ES-I3 (cell line): ENCODE measurements around the gene FAM25G.

ENCODE experiments used
- H3K36me3 ChIP-seq: 2 replicates; pipeline ENCODE4 v1.6.1; 2013; ENCODE audit warnings: mild to moderate bottlenecking, low read length, control low read depth, moderate library complexity; ENCODE audit not compliant: insufficient read depth
- H3K4me1 ChIP-seq: 2 replicates; pipeline ENCODE4 v1.6.1; 2013; ENCODE audit warnings: mild to moderate bottlenecking, control low read depth, low read length; ENCODE audit not compliant: insufficient read depth
- H3K9ac ChIP-seq: 2 replicates; pipeline ENCODE4 v1.6.1; 2013; ENCODE audit warnings: low read depth, mild to moderate bottlenecking, low read length, moderate library complexity
- H3K9me3 ChIP-seq: 2 replicates; pipeline ENCODE4 v1.6.1; 2013; ENCODE audit warnings: mild to moderate bottlenecking, low read length, moderate library complexity; ENCODE audit not compliant: control insufficient read depth, insufficient read depth

FAM25G gene

DNA sequence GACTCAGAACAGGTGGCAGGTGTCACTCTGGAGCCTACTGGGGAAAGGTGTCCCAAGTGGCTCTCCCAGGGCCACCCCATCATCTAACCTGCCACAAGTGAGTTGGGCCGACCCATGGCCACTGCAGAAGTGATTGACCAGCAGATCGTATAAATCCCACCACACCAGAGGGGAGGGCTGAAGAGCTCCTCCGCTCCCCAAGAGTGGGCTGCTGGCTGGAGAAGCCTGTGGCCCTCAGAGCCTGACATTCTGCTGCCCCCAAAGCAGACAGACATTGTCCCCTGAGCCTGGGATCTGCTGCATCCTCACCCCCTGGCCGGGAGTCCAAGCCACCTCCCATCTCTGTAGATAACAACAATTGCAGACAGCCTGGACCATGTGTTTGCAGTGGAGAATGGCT, 44.3 kb downstream of the FAM25G start:
- Histone ChIP-seq H3K9ac (no peak overlapping the region), H3K4me1 (peaks cover 6% of the 10 kb centered on the region; the same call in 1 of the 2 replicates), H3K9me3 (peaks cover 5% of the 10 kb centered on the region)

DNA sequence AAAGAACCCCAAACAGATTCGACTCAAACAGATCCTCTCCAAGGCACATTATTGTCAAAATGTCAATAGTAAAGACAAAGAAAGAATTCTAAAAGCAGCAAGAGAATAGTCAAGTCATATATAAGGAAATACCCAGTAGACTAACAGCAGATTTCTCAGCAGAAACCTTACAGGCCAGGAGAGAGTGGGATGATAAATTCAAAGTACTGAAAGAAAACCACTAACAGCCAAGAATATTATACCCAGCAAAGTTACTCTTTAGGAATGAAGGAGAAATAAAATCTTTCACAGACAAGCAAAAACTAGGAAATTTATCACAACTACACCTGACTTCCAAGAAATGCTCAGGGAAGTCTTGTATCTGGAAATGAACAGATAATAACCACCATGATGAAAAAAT, 45.8 kb downstream of the FAM25G start:
- H3K9ac ChIP-seq: no peak overlapping the region
- H3K4me1 ChIP-seq: no peaks in the 10 kb centered on the region
- H3K9me3 ChIP-seq: peaks cover 5% of the 10 kb centered on the region
- no peaks in the 10 kb centered on the region for H3K36me3 ChIP-seq

More for the DNA sequence above, 44.3 kb downstream of the FAM25G start:
- H3K36me3 ChIP-seq: no peaks in the 10 kb centered on the region

DNA sequence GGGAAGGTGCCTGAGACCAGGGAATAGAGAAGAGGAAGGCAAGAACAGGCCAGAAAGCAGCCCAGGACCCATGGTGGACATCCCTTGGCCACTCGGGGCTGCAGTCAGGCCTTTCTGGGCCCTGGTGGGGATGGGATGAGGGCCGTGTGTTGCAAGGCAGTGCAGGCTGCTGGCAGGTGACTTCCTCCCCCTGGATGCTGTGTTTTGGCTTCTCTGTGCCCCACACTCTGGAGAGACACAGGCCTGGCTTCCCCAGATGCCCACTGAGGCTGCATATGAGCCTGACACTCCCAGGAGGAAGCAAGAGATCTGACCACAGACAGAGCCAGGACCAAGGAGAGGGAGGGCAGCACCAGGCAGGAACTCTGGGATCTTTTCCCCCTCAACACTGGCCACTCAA, 47.5 kb downstream of the FAM25G start:
- Histone ChIP-seq H3K36me3 (no peaks in the 10 kb centered on the region), H3K4me1 (no peaks in the 10 kb centered on the region), H3K9me3 (peaks cover 5% of the 10 kb centered on the region), H3K9ac (no peak overlapping the region)

DNA sequence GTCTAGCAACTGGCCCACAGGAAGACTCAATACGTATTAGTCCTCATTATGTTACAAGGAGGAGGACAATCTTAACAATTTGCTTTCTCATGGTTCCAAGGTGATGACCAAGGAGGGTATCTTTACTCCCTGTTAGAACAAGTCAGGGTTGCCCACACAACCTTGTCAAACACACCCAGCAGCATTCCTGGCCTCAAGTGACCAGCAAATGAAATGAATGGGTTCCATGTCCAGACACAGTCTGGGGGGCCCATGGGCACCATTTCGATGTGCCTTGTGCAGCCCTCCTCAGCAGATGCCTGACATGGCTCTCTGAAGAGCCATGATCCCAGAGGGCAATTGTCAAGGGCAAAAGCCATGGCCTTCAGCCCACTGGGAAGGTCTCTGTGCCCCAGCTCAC, 48.4 kb downstream of the FAM25G start:
- H3K4me1 ChIP-seq: no peaks in the 10 kb centered on the region
- H3K9ac ChIP-seq: no peak overlapping the region
- H3K9me3 ChIP-seq: peaks cover 5% of the 10 kb centered on the region
- H3K36me3 ChIP-seq: no peaks in the 10 kb centered on the region

DNA sequence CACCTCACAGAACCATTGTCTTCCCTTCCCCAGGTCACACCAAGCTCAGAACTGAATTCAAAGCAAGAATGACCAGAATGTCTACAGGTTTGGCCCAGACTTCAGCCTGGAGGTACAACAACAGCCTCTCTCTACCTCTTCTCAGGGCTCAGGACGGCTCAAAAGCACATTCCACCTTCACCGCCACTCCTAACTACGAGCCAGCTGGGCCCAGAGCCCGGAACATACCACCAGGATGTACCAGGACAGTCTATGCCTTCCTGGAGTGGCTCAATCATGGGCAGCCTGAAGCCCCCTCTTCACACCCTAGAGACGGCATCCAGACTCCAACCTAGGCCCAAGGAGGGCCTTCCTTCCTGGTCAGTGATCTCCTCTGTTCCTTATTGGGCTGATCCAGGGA, 49.1 kb downstream of the FAM25G start:
- H3K9me3 ChIP-seq: peaks cover 5% of the 10 kb centered on the region
- no peak overlapping the region for H3K9ac ChIP-seq
- no peaks in the 10 kb centered on the region for H3K36me3 ChIP-seq
- H3K4me1 ChIP-seq: no peaks in the 10 kb centered on the region

DNA sequence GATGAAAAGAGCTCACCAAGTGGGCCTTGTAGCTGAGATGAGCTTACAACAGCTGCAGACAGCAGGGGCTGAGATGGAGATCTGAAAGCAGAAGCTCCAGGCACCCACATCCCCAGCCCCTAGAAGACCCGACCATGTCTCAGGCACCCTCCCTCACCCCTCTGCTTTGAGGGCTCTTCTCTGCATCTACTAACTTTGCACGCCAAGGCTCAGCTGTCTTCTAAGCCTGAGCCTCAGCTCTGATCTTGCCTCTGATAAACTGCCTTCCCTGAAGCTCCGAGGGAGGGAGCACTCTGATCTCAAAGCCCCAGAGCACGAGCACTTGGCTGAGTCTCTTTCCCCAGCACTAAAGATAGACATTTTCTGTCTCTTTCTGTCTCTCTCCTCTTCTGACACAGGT, 49.6 kb downstream of the FAM25G start:
- H3K36me3 ChIP-seq: no peaks in the 10 kb centered on the region
- H3K9ac ChIP-seq: no peak overlapping the region
- H3K4me1 ChIP-seq: no peaks in the 10 kb centered on the region
- peaks cover 5% of the 10 kb centered on the region for H3K9me3 ChIP-seq

DNA sequence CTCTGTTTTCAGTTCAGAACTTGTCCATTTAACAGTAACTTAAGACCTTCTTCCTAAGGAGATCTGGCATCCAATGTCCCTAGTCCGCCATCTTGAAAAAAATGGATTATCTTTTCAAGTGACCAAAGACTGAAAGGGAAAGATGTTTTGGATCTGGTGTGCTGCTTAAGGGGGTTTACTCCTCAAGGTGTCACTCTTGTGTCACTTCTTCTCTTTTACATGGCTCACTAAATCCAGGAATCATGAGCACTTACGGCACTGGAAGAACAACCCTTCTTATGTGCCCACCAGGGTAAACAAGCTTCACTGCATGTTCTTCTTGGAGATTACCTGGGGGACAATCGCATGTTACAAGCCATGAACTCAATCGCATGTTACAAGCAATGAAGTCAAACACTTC, 51.3 kb downstream of the FAM25G start:
- Histone ChIP-seq H3K4me1 (no peaks in the 10 kb centered on the region), H3K9ac (no peak overlapping the region), H3K9me3 (peaks cover 1% of the 10 kb centered on the region), H3K36me3 (no peaks in the 10 kb centered on the region)

DNA sequence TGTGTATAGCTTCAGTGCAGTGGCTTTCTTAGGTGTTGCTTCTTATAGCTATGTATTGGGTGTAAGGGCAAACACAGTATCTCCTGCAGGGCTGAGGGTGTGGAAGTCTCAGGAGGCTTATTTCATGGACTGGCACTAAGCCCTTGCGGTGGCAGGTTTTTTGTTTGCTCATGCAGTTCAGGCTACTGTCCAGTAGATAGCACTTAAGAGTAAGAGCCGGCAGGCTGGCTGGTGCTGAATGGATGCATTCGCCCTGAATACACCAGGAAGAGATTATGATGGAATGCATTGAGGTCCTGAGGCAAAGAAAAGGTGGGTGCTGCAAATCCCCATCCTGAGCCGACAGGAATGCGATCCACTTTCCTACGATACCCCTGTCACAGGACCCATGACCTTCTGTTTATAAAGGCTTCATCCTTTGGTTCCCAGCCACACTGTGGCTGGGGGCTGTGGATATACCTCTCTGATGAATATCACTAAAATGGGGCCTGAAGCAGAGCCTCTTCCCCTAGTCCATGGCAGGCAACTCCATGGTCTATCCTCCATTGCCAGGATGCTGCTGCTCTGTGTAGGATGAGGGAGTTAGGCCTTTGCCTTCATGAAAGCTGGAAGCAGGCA, 52.5 kb downstream of the FAM25G start:
- Histone ChIP-seq H3K9ac (no peak overlapping the region), H3K36me3 (no peaks in the 10 kb centered on the region), H3K4me1 (no peaks in the 10 kb centered on the region), H3K9me3 (no peaks in the 10 kb centered on the region; the same call in 1 of the 2 replicates)
